K562 (cell line): ENCODE measurements around the gene HIVEP3. TPM values are rescaled to one million over a fixed set of nuclear protein-coding genes. Genes with fewer than 3 reads are reported as not detected.

Experiments
- ATAC-seq: fragments of 200-7000 bp; cut with Tn5 transposase; 3 replicates; pipeline ENCODE4 v1.9.1; 2020; ENCODE audit warnings: moderate library complexity
- BruUV-seq: library from RNA; stranded (reverse); fragments of 400-500 nt; replicated peaks from 2 replicates; lab custom pipeline; 2021; lab: Mats Ljungman, UMichigan
- CTCF ChIA-PET: fragments of 300-600 bp; formaldehyde crosslinking; extraction: SDS; loops from one replicate; lab custom pipeline; 2021; ENCODE audit warnings: low intra/inter-chr PET ratio; lab: Yijun Ruan, JAX
- POLR2A ChIA-PET: fragments of 300-600, 350-650 bp; sonication (Branson Sonifier 250); formaldehyde crosslinking; extraction: SDS; loops from one replicate; lab custom pipeline; 2021; ENCODE audit warnings: antibody characterized with exemption, inconsistent platforms; lab: Yijun Ruan, JAX
- DNase-seq, 4 experiments: peaks; one replicate each; pipeline versions ENCODE4 v3.0.0 to v3.0.0-alpha.2; 2011 to 2018; ENCODE audit warnings: low spot score in 3 of 4, mixed read lengths in 3 of 4; ENCODE audit errors: extremely low read depth in 1 of 4
- FAIRE-seq: peaks from 2 replicates; lab custom pipeline; 2011; peaks lifted over from hg19 to GRCh38; lab: Jason Lieb, UNC
- H2AFZ ChIP-seq: 2 replicates; pipeline ENCODE4 v1.6.0; 2011; ENCODE audit warnings: low read depth, low read length, control low read depth, inconsistent platforms
- H3K27ac ChIP-seq: fragments of 200-600 bp; 3 replicates; pipeline ENCODE4 v1.8.0; 2011; ENCODE audit warnings: low read depth, mild to moderate bottlenecking, control low read depth, inconsistent platforms, low read length, moderate library complexity, mixed read lengths; ENCODE audit errors: extremely low read depth
- H3K27me3 ChIP-seq, 2 experiments: fragments of 300-600 bp in 1 of 2; 2 replicates in 1 of 2; 3 replicates in 1 of 2; pipeline versions ENCODE4 v1.6.0 to v1.8.0; 2011; ENCODE audit warnings: inconsistent platforms in 2 of 2, low read length in 2 of 2, mild to moderate bottlenecking in 1 of 2, mixed read lengths in 1 of 2, moderate library complexity in 1 of 2; ENCODE audit not compliant: control insufficient read depth in 2 of 2, insufficient read depth in 2 of 2
- H3K36me3 ChIP-seq: fragments of 300-600 bp; 3 replicates; pipeline ENCODE4 v1.8.0; 2011; ENCODE audit warnings: mild to moderate bottlenecking, low read length, inconsistent platforms; ENCODE audit not compliant: control insufficient read depth, insufficient read depth
- H3K4me1 ChIP-seq, 2 experiments: fragments of 200-600 bp in 1 of 2; replicated peaks in 1 of 2; 2 replicates in 1 of 2; 3 replicates in 1 of 2; pipeline versions ENCODE4 v1.5.1 to v1.8.0; 2011; ENCODE audit warnings: inconsistent platforms in 2 of 2, low read length in 2 of 2, mild to moderate bottlenecking in 1 of 2, mixed read lengths in 1 of 2, moderate library complexity in 1 of 2; ENCODE audit not compliant: control insufficient read depth in 2 of 2, insufficient read depth in 2 of 2
- H3K4me2 ChIP-seq: 2 replicates; pipeline ENCODE4 v1.6.1; 2011; ENCODE audit warnings: low read length, control low read depth, inconsistent platforms, mixed read lengths; ENCODE audit not compliant: insufficient read depth
- H3K4me3 ChIP-seq: fragments of 200-600 bp; sonication (generic), shearing (Covaris generic); 2 replicates; pipeline ENCODE4 v1.5.1; 2016; ENCODE audit warnings: control low read depth, inconsistent platforms
- H3K79me2 ChIP-seq: fragments of 200-600 bp; 3 replicates; pipeline ENCODE4 v1.8.0; 2011; ENCODE audit warnings: low read length, inconsistent platforms; ENCODE audit not compliant: control insufficient read depth, insufficient read depth
- H3K9ac ChIP-seq, 2 experiments: 2 replicates each; pipeline versions ENCODE4 v1.6.0 to v1.6.1; 2011; ENCODE audit warnings: low read depth in 2 of 2, low read length in 2 of 2, control low read depth in 1 of 2, inconsistent platforms in 1 of 2, mild to moderate bottlenecking in 1 of 2, mixed read lengths in 1 of 2; ENCODE audit not compliant: insufficient read depth in 1 of 2
- H3K9me1 ChIP-seq: one replicate; pipeline ENCODE4 v1.6.0; 2011; ENCODE audit warnings: inconsistent platforms, mild to moderate bottlenecking, low read length, moderate library complexity; ENCODE audit not compliant: control insufficient read depth, insufficient read depth
- H3K9me3 ChIP-seq: replicated peaks from 2 replicates; pipeline ENCODE4 v1.5.1; 2011; ENCODE audit warnings: low read depth, low read length, inconsistent platforms; ENCODE audit not compliant: control insufficient read depth, insufficient read depth
- H4K20me1 ChIP-seq: replicated peaks from 2 replicates; pipeline ENCODE4 v1.6.1; 2011; ENCODE audit warnings: low read length, inconsistent platforms, mixed read lengths; ENCODE audit not compliant: control insufficient read depth, insufficient read depth
- E2F3 ChIP-seq: fragments of 250-450 bp; sonication (Bioruptor Pico); IDR thresholded peaks from 2 replicates; pipeline ENCODE4 v1.4.0; 2020; ENCODE audit warnings: mild to moderate bottlenecking
- ZBTB43 ChIP-seq: sonication (generic); formaldehyde crosslinking; IDR thresholded peaks from 2 replicates; pipeline ENCODE4 v1.8.0; 2023; ENCODE audit warnings: mild to moderate bottlenecking, missing genetic modification reagents
- ZNF239 ChIP-seq: fragments of 250-450 bp; sonication (Bioruptor Pico); IDR thresholded peaks from 2 replicates; pipeline ENCODE4 v1.4.0; 2020; ENCODE audit warnings: mild to moderate bottlenecking
- WGBS: fragments of 100-300 bp; shearing (Covaris generic); methylation state at CpG from one replicate; pipeline ENCODE4 v1.1.6; 2016; ENCODE audit warnings: low coverage, mixed read lengths; ENCODE audit not compliant: insufficient coverage; ENCODE audit errors: missing lambda C conversion rate; 5-methylcytosine and 5-hydroxymethylcytosine counted together
- in situ Hi-C: fragments of 300-500 bp; cut with MboI; formaldehyde crosslinking; loops from 4 replicates; pipeline ENCODE4 v1.15.0; 2018; ENCODE audit warnings: inconsistent platforms, mixed read lengths
- intact Hi-C: fragments of 100-400 bp; cut with micrococcal nuclease; formaldehyde crosslinking; loops from 2 replicates; pipeline ENCODE4 v1.14.2; 2022
- polyA plus RNA-seq, 8 experiments: library from polyadenylated mRNA; depleted of rRNA in 4 of 8; stranded (reverse) in 5 of 8; unstranded in 3 of 8; fragments of >200 nt; fragmentation: Nextera tagmentation in 2 of 8; fragmentation: Illumina TruSeq in 1 of 8; extraction: Ambion mirVana in 2 of 8; extraction: Trizol in 1 of 8; gene quantifications; 2 replicates each; pipeline versions ENCODE4 v1.2.1 to v1.2.3, GENCODE V29; 2011 to 2014; ENCODE audit warnings: inconsistent platforms in 1 of 8, missing spikeins in 1 of 8
- total RNA-seq, 7 experiments: library from RNA; depleted of rRNA in 6 of 7; stranded (reverse); fragments of >200 nt in 6 of 7; fragmentation: Illumina TruSeq in 2 of 7; extraction: Trizol in 2 of 7; gene quantifications; 2 replicates each; pipeline versions ENCODE4 v1.2.1 to v1.2.3, GENCODE V29; 2011 to 2021; ENCODE audit warnings: low replicate concordance in 1 of 7

Gene HIVEP3
- total and polyA plus RNA-seq, 9 of the 15 experiments (the other 6 are each of a cell fraction or from before 2014, with no cell fraction given), result 0.09 to 0.58 (median 0.34) TPM; not detected in 1

- DNase-seq (no peak), ATAC-seq (no peak), FAIRE-seq (no peak)
- POLR2A ChIA-PET, result interaction anchor here (0.7 to 0.8 kb wide), 2 partner anchors 11 to 94 kb away, joined by 3 to 4 read pairs; no protein-coding TSS in a partner anchor
- no peak overlapping the region for H2AFZ ChIP-seq
- no peak overlapping the region for H3K27ac ChIP-seq
- H3K4me2 ChIP-seq, result no peak overlapping the region
- H3K4me3 ChIP-seq, result no peak overlapping the region
- H3K9me3 ChIP-seq, result no peaks in the 10 kb centered on the region
- BruUV-seq, result no TSS peak
- H3K79me2 ChIP-seq, result no peaks in the 10 kb centered on the region
- no peaks in the 10 kb centered on the region for H3K36me3 ChIP-seq
- peaks cover 10% of the 10 kb centered on the region for H4K20me1 ChIP-seq
- intact Hi-C loops (no loop called here), in situ Hi-C loops (no loop called here)
- H3K27me3 ChIP-seq, result peaks cover 19 to 39% of the 10 kb centered on the region in 2 experiments
- no peak for TF ChIP-seq E2F3
- no peak for TF ChIP-seq ZNF239 (CRISPR knock-in tag)
- TF ChIP-seq ZBTB43 (CRISPR knock-in tag), result no peak
- 11% methylated on average over 25 of the region's 27 CpGs for WGBS
- CTCF ChIA-PET, result no interaction called here
- no peaks in the 10 kb centered on the region for H3K9me1 ChIP-seq
- no peak overlapping the region for H3K9ac ChIP-seq
- peaks cover 0 to 10% of the 10 kb centered on the region in 2 experiments; a peak in 1 of 5 replicates for H3K4me1 ChIP-seq
Observed at GRCh38 chr1:41662765-41663437, 255.8 kb downstream of the HIVEP3 start.
